Measurements from ENCODE around the gene SLCO2B1. TPM values are rescaled to one million over a fixed set of nuclear protein-coding genes. Genes with fewer than 3 reads are reported as not detected.

SLCO2B1 gene
- polyA plus RNA-seq, 12 donors, result 8.4 to 43.4 (median 11.7) TPM; not detected in 1

GRCh38 chr11:75189911-75190310 is 39.0 kb downstream of the SLCO2B1 start:
- DNase-seq, result no peak

DNA sequence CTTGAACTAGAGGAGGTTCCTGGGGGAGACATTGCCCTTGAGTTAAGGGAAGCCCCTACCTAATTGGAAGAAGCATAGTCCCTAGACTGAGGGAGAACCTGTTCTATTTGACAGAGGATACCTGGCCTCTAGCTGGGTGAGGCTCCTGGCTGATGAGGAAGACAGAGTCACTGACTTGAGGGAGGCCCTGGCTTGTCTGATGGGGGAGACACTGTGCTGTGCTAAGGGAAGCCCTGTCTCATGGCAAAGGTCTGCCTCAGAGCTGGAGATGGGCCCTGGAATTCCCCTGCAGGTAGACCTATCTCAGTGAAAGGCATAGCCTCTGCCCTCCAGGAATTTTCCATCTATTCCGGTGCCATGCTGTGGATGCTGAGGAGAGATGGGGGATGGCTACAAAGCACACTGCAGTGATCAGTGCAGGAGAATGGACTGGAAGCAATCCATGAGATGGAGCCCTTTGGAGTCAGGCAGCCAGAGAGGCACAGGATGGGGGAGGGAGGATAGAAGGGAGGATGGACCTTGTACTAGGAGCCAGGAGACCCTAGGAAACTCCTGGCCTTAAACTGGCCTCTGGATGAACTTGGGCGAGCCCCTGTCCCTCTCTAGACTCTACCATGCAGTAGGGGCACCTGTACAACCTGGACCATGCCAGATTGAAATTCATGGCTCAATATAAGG is 39.9 kb downstream of the SLCO2B1 start:
- DNase-seq, result no peak

- DNase-seq, result peak; percentile 76
Measured at GRCh38 chr11:75191330-75191717, 40.4 kb downstream of the SLCO2B1 start.

- DNase-seq, result no peak
Measured at GRCh38 chr11:75193271-75193670, 42.4 kb downstream of the SLCO2B1 start.

DNA sequence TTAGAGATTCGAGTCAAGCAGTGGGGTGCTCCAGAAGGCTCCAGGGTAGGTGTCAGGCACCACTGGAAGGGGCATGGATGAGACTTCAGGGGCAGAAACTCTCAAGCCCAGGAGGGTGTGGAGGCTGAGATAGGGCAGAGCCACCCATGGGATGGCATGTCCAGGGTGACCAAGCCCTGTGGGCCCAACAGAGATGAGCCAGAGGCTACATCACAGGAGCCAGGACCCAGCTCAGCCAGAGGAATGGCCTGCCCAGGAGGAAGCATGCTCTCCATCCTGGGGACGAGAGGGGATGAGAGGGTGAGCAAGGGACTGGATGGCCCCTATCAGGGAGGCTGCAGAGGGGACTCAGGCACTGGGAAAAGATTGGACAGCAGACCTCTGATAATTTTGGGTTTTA is 42.8 kb downstream of the SLCO2B1 start:
- no peak for DNase-seq

GRCh38 chr11:75194147-75194546 is 43.2 kb downstream of the SLCO2B1 start:
- peak; percentile 65 for DNase-seq

GRCh38 chr11:75195167-75195962 is 44.5 kb downstream of the SLCO2B1 start:
- peak; percentile 48 for DNase-seq

DNA sequence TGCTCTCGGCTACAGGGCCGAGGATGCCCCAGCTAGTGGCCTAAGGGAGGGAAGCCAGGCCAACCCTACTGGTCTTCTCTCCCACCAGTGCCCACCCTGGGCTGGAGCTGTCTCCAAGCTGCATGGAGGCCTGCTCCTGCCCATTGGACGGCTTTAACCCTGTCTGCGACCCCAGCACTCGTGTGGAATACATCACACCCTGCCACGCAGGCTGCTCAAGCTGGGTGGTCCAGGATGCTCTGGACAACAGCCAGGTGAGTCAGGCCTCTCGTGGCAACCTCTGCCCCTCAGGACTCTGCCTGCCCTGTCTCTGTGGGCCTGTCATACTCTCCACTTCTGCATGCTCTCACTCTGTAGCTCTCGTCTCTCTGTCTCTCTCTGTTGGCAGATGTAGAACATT is 45.5 kb downstream of the SLCO2B1 start:
- DNase-seq, result no peak

GRCh38 chr11:75197512-75198277 is 46.8 kb downstream of the SLCO2B1 start:
- DNase-seq, result no peak

DNA sequence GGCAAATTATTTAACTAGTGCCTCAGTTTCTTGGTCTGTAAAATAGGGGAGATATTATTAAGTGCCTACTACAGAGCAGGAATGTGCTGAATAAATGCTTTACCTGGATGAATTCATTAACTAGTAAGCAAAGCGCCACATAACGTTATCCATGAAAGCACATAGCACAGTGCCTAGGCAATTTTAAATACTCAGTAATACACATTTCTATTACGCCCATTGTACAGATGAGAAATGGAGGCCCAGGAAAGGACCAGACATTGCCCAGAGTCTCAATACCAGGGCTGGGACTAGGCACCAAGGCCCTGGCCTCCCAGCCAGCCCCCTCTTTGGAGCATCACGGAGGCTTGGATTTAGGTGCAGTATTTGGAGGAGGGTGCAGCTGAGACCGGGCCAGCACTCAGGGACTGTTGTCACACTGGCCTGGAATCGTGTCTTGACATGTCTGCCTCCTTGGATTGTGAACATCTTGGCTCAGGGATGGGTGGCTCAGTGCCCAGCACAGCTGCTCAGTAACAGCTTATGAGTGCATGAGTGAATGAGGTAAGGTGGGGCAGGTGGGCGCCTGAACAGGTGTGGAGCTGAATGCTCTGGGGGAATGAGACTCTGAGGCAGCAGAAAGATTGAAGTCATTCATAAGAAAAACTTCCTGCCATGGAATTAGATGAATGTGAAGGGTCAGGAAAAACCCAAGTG is 47.5 kb downstream of the SLCO2B1 start:
- no peak for DNase-seq

- no peak for DNase-seq
Measured at GRCh38 chr11:75199412-75199955, 48.6 kb downstream of the SLCO2B1 start.

DNA sequence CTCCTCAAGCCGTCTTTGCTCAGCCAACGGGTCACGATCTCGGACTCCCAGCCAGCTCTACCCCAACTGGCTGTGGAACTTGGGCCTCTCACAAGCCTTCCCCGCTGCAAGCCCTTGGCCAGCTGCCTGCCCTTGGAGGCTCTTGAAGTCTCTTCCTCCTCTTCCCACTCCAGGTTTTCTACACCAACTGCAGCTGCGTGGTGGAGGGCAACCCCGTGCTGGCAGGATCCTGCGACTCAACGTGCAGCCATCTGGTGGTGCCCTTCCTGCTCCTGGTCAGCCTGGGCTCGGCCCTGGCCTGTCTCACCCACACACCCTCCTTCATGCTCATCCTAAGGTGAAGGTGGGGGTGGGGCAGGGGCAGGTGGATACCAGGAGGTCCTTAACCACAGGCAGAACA is 49.1 kb downstream of the SLCO2B1 start:
- DNase-seq, result no peak

GRCh38 chr11:75200531-75200930 is 49.6 kb downstream of the SLCO2B1 start:
- DNase-seq, result no peak

GRCh38 chr11:75201771-75202170 is 50.9 kb downstream of the SLCO2B1 start:
- no peak for DNase-seq

DNA sequence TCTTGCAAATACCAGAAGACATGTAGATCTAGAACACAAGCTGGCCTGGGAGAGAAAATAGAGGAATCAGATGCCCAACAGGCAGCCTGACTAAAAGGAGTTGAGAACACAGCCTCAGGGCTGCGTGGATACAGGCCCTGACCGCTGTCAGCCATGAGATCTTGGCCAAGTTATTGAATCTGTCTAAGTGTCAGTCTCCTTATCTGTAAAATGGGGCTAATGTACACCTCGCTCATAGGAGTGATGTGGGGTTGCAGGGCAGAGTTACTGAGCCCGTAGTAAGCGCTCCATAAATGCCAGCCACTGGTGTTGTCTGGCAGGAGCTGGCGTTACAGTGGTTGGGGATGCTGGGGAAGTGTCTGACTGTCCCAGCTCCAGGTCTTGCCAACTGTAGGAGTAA is 51.3 kb downstream of the SLCO2B1 start:
- no peak for DNase-seq

GRCh38 chr11:75203138-75203537 is 52.2 kb downstream of the SLCO2B1 start:
- DNase-seq, result no peak

DNA sequence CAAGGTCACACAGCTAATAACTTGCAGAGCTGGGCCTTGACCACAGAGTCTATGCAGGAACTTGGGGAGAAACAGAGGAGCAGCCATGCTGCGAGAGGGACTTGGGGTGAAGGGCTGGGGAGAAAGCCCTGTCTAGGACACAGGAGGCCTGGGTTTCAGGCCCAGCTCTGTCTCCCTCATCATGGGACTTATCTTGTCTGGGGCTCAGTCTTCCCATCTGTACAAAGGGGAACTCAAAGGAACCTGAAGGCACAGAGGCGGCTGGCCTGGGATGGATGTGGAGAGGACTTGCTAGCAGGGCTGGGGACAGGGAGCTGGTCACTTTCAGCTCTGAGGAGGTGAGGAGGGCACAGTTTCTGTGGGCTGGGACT is 52.7 kb downstream of the SLCO2B1 start:
- DNase-seq, result no peak

GRCh38 chr11:75204012-75204674 is 53.2 kb downstream of the SLCO2B1 start:
- no peak for DNase-seq

- peak; percentile 80 for DNase-seq
Measured at GRCh38 chr11:75204685-75205563, 54.0 kb downstream of the SLCO2B1 start.

DNA sequence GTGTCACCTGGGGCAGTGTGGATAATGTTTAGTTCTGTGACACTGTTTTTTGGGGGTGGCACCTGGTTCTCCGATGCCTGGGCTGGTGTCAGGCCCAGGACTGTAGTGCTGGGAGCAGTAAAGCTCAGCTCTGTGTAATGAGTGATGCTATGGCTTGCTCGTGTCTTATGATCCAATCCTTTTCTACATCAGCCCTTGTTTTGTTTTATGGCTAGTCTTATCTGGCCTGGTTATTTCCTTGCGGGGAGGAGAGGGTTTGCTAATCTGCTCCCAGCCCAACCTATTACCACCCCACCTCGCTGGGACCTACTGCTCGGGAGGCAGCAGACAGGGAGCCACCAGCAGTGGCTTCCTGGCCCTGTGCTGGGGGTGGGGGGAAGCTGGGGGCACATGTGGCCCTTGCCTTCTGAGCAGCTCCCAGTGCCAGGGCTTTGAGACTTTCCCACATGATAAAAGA is 54.7 kb downstream of the SLCO2B1 start:
- DNase-seq, result no peak
